IMR-90 (cell line): ENCODE results near the gene MYT1. TPM values are rescaled to one million over a fixed set of nuclear protein-coding genes. Genes with fewer than 3 reads are reported as not detected.

Source experiments
- ATAC-seq: fragments of 200-7000 bp; cut with Tn5 transposase; 2 replicates; pipeline ENCODE4 v1.9.1; 2020; ENCODE audit warnings: low read depth, mild to moderate bottlenecking, moderate library complexity
- BruUV-seq: library from RNA; stranded (reverse); fragments of 400-500 nt; replicated peaks from 2 replicates; lab custom pipeline; 2021; lab: Mats Ljungman, UMichigan
- CTCF ChIA-PET: fragments of 300-600 bp; formaldehyde crosslinking; extraction: SDS; loops from one replicate; lab custom pipeline; 2021; ENCODE audit warnings: antibody characterized with exemption; lab: Yijun Ruan, JAX
- POLR2A ChIA-PET: fragments of 300-600 bp; sonication (Branson Sonifier 250); formaldehyde crosslinking; loops from one replicate; lab custom pipeline; 2022; ENCODE audit warnings: antibody characterized with exemption; ENCODE audit not compliant: unreplicated experiment; lab: Charles Lee
- DNase-seq: peaks from one replicate; pipeline ENCODE4 v3.0.0; 2013
- H2AFZ ChIP-seq: replicated peaks from 2 replicates; pipeline ENCODE3; 2013; ENCODE audit warnings: low read length, mild to moderate bottlenecking; ENCODE audit not compliant: poor library complexity
- H2AK5ac ChIP-seq: 2 replicates; pipeline ENCODE4 v1.6.1; 2013; ENCODE audit warnings: low read depth, low read length, inconsistent platforms
- H2AK9ac ChIP-seq: replicated peaks from 2 replicates; pipeline ENCODE3; 2013; ENCODE audit warnings: mild to moderate bottlenecking, low read depth, low read length, moderate library complexity; ENCODE audit not compliant: poor library complexity
- H2BK120ac ChIP-seq: 2 replicates; pipeline ENCODE4 v1.6.1; 2013; ENCODE audit warnings: low read depth, low read length, inconsistent platforms
- H2BK15ac ChIP-seq: 3 replicates; pipeline ENCODE4 v1.6.1; 2013; ENCODE audit warnings: low read depth, low read length, inconsistent platforms
- H2BK20ac ChIP-seq: 2 replicates; pipeline ENCODE4 v1.6.1; 2013; ENCODE audit warnings: low read depth, mild to moderate bottlenecking, inconsistent platforms, low read length, moderate library complexity
- H2BK5ac ChIP-seq: 2 replicates; pipeline ENCODE4 v1.6.1; 2013; ENCODE audit warnings: mild to moderate bottlenecking, low read depth, low read length, inconsistent platforms; ENCODE audit not compliant: poor library complexity, severe bottlenecking
- H3K14ac ChIP-seq: replicated peaks from 2 replicates; pipeline ENCODE4 v1.6.1; 2013; ENCODE audit warnings: low read depth, low read length, inconsistent platforms
- H3K18ac ChIP-seq: 2 replicates; pipeline ENCODE4 v1.6.1; 2013; ENCODE audit warnings: low read depth, low read length, control low read depth
- H3K23ac ChIP-seq: 2 replicates; pipeline ENCODE4 v1.6.1; 2013; ENCODE audit warnings: low read depth, low read length, inconsistent platforms
- H3K27ac ChIP-seq: 2 replicates; pipeline ENCODE4 v1.5.1; 2013; ENCODE audit warnings: mild to moderate bottlenecking, control low read depth, low read length; ENCODE audit not compliant: insufficient read depth
- H3K27me3 ChIP-seq: 2 replicates; pipeline ENCODE4 v1.6.1; 2013; ENCODE audit warnings: low read length; ENCODE audit not compliant: control insufficient read depth, insufficient read depth
- H3K36me3 ChIP-seq: 2 replicates; pipeline ENCODE4 v1.6.1; 2013; ENCODE audit warnings: low read length, mixed read lengths; ENCODE audit not compliant: control insufficient read depth, insufficient read depth
- H3K4ac ChIP-seq: 2 replicates; pipeline ENCODE4 v1.6.1; 2013; ENCODE audit warnings: low read depth, low read length, inconsistent platforms
- H3K4me1 ChIP-seq: 2 replicates; pipeline ENCODE4 v1.6.1; 2013; ENCODE audit warnings: low read length, mixed read lengths; ENCODE audit not compliant: control insufficient read depth, insufficient read depth
- H3K4me2 ChIP-seq: 2 replicates; pipeline ENCODE4 v1.6.1; 2013; ENCODE audit warnings: low read depth, mild to moderate bottlenecking, control low read depth, low read length, moderate library complexity
- H3K4me3 ChIP-seq: 2 replicates; pipeline ENCODE4 v1.5.1; 2013; ENCODE audit warnings: low read depth, mild to moderate bottlenecking, control low read depth, low read length, moderate library complexity; ENCODE audit not compliant: insufficient read depth
- H3K56ac ChIP-seq: 2 replicates; pipeline ENCODE4 v1.6.1; 2013; ENCODE audit warnings: low read length, inconsistent platforms; ENCODE audit not compliant: insufficient read depth; ENCODE audit errors: extremely low read depth
- H3K79me1 ChIP-seq, 2 experiments: 2 replicates each; pipeline ENCODE4 v1.6.1; 2013; ENCODE audit warnings: low read length in 2 of 2, inconsistent platforms in 1 of 2, low read depth in 1 of 2
- H3K9ac ChIP-seq: 2 replicates; pipeline ENCODE4 v1.6.1; 2013; ENCODE audit warnings: low read depth, low read length, control low read depth
- H3K9me1 ChIP-seq: 2 replicates; pipeline ENCODE4 v1.6.1; 2013; ENCODE audit warnings: low read length, inconsistent platforms; ENCODE audit not compliant: insufficient read depth
- H3K9me3 ChIP-seq: 2 replicates; pipeline ENCODE4 v1.6.1; 2013; ENCODE audit warnings: low read length; ENCODE audit not compliant: control insufficient read depth, insufficient read depth
- H4K20me1 ChIP-seq: 2 replicates; pipeline ENCODE4 v1.6.1; 2013; ENCODE audit warnings: low read length, inconsistent platforms; ENCODE audit not compliant: insufficient read depth
- H4K5ac ChIP-seq: 2 replicates; pipeline ENCODE4 v1.6.1; 2013; ENCODE audit warnings: mild to moderate bottlenecking, low read depth, low read length, control low read depth
- H4K8ac ChIP-seq, 2 experiments: 2 replicates each; pipeline ENCODE4 v1.6.1; 2013; ENCODE audit warnings: low read depth in 2 of 2, low read length in 2 of 2, control low read depth in 1 of 2, inconsistent platforms in 1 of 2
- H4K91ac ChIP-seq: 2 replicates; pipeline ENCODE4 v1.6.1; 2013; ENCODE audit warnings: low read depth, low read length, inconsistent platforms; ENCODE audit not compliant: insufficient read depth
- CHD1 ChIP-seq: IDR thresholded peaks from 2 replicates; pipeline ENCODE4 v1.6.1; 2012; ENCODE audit warnings: low read depth, low read length, improper control_type of control experiment
- CTCF ChIP-seq: conservative IDR thresholded peaks from 2 replicates; pipeline ENCODE4 v1.5.1; 2012; ENCODE audit warnings: mild to moderate bottlenecking, low read depth, low read length, improper control_type of control experiment
- ELK1 ChIP-seq: fragments of 150-350 bp; IDR thresholded peaks from 2 replicates; pipeline ENCODE4 v1.6.1; 2016; ENCODE audit warnings: low read depth, mild to moderate bottlenecking, low read length, moderate library complexity, borderline replicate concordance
- NFE2L2 ChIP-seq: fragments of 150-350 bp; IDR thresholded peaks from 2 replicates; pipeline ENCODE4 v1.6.1; 2016; ENCODE audit warnings: low read depth, mild to moderate bottlenecking, low read length
- POLR2A ChIP-seq: IDR thresholded peaks from 2 replicates; pipeline ENCODE4 v1.6.1; 2012; ENCODE audit warnings: mild to moderate bottlenecking, low read depth, low read length
- RAD21 ChIP-seq: IDR thresholded peaks from 2 replicates; pipeline ENCODE4 v1.6.1; 2012; ENCODE audit warnings: low read length, improper control_type of control experiment
- RFX5 ChIP-seq: IDR thresholded peaks from 2 replicates; pipeline ENCODE4 v1.8.0; 2012; ENCODE audit warnings: low read depth, mild to moderate bottlenecking, low read length, moderate library complexity
- WGBS, 2 experiments: methylation state at CpG; one replicate each; pipeline versions ENCODE4 v1.1.5 to v1.1.7; 2013; ENCODE audit warnings: missing lambda C conversion rate in 2 of 2; ENCODE audit not compliant: insufficient read length in 1 of 2; ENCODE audit errors: extremely low coverage in 2 of 2; 5-methylcytosine and 5-hydroxymethylcytosine counted together
- dilution Hi-C: fragments of 300-500 bp; cut with HindIII; formaldehyde crosslinking; loops from one replicate; pipeline ENCODE4 v1.14.3; 2018; ENCODE audit warnings: low sequenced_read_pairs; ENCODE audit not compliant: unreplicated experiment
- in situ Hi-C: fragments of 300-500 bp; cut with MboI; formaldehyde crosslinking; loops from 3 replicates; pipeline ENCODE4 v1.14.3; 2019; ENCODE audit warnings: low sequenced_read_pairs, inconsistent platforms, mixed read lengths
- intact Hi-C: fragments of 100-400 bp; cut with micrococcal nuclease; formaldehyde crosslinking; loops from 2 replicates; pipeline ENCODE4 v1.10.0; 2022
- polyA plus RNA-seq, 3 experiments: library from polyadenylated mRNA; depleted of rRNA; stranded (reverse); fragments of >200 nt; gene quantifications; 2 replicates each; pipeline ENCODE4 v1.2.3, GENCODE V29; 2012; ENCODE audit warnings: low replicate concordance in 1 of 3
- total RNA-seq: library from RNA; depleted of rRNA; stranded (reverse); fragments of >200 nt; gene quantifications from 2 replicates; pipeline ENCODE4 v1.2.3, GENCODE V29; 2012

Gene MYT1
- total and polyA plus RNA-seq, 2 of the 4 experiments (the other 2 are of a cell fraction): not detected

GRCh38 chr20:64182146-64182865, 18.1 kb downstream of the MYT1 start:
- ChIA-PET CTCF (no interaction called here), POLR2A (no interaction called here)
- Histone ChIP-seq H3K27ac (no peak overlapping the region), H4K20me1 (no peaks in the 10 kb centered on the region), H3K9me3 (peaks cover 2% of the 10 kb centered on the region; the same call in 1 of the 2 replicates), H2BK120ac (no peak overlapping the region), H3K18ac (no peak overlapping the region), H3K4me1 (no peaks in the 10 kb centered on the region), H3K27me3 (peaks cover 19% of the 10 kb centered on the region), H2AK9ac (no peak overlapping the region), H2AK5ac (no peak overlapping the region), H2BK20ac (no peak overlapping the region), H3K14ac (no peak overlapping the region), H3K79me1 (no peaks in the 10 kb centered on the region), H2AFZ (no peak overlapping the region), H3K4me3 (no peak overlapping the region), H4K8ac (no peak overlapping the region), H3K4ac (no peak overlapping the region), H4K5ac (no peak overlapping the region), H3K36me3 (no peaks in the 10 kb centered on the region), H3K56ac (no peak overlapping the region), H4K91ac (no peak overlapping the region), H2BK5ac (no peak overlapping the region), H3K9me1 (no peaks in the 10 kb centered on the region), H3K4me2 (no peak overlapping the region), H3K9ac (no peak overlapping the region), H2BK15ac (no peak overlapping the region), H3K23ac (no peak overlapping the region)
- 57% methylated on average over 6 of the region's 16 CpGs; no CpG with 5 or more reads in 1 of the 2 experiments for WGBS, 2 experiments
- intact Hi-C loops (no loop called here), in situ Hi-C loops (no loop called here), dilution Hi-C loops (no loop called here)
- DNase-seq (no peak), ATAC-seq (no peak)
- no TSS peak for BruUV-seq
- no peak for TF ChIP-seq POLR2A
- TF ChIP-seq ELK1: no peak
- no peak for TF ChIP-seq NFE2L2
- TF ChIP-seq CHD1: no peak
- TF ChIP-seq RAD21: no peak
- TF ChIP-seq RFX5: no peak
- no peak for TF ChIP-seq CTCF
